Measurements from ENCODE around the gene CEBPE.

DNA sequence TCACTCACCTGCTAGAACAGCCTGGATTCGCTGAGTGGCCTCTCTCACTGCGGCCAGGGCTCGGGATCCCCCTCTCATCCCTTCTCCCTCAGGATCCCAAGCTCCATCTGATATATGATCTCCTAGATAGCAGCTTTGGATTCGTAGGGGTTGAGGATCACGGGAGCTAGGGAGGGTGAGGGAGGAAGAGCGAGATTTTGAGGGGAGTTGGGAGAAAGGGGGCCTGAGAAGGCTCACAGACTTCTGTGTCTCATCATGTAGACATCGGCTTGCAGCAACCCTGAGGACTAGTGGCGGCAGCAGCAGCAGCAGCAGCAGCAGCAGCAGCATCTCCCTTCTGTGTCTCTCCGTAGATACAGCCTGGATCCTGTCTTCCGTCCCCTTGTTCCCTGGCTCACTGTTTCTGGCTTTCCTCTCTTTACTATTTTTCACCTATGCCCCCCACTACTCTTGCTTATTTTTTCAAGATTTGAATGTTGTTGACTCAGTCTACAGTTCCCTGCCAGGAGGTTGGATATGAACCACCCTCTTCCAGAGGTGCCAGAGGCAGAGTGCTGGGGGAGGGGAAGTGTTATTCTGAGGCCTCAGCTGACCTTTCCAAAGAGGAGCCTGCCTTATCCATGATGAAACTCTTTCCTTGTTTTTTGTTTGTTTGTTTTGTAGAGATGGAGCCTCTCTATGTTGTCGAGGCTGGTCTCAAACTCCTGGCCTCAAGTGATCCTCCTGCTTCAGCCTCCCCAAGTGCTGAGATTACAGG is 14.3 kb downstream of the CEBPE start, which contains the start of gene CIROP:
- TF ChIP-seq, protein P1, sequence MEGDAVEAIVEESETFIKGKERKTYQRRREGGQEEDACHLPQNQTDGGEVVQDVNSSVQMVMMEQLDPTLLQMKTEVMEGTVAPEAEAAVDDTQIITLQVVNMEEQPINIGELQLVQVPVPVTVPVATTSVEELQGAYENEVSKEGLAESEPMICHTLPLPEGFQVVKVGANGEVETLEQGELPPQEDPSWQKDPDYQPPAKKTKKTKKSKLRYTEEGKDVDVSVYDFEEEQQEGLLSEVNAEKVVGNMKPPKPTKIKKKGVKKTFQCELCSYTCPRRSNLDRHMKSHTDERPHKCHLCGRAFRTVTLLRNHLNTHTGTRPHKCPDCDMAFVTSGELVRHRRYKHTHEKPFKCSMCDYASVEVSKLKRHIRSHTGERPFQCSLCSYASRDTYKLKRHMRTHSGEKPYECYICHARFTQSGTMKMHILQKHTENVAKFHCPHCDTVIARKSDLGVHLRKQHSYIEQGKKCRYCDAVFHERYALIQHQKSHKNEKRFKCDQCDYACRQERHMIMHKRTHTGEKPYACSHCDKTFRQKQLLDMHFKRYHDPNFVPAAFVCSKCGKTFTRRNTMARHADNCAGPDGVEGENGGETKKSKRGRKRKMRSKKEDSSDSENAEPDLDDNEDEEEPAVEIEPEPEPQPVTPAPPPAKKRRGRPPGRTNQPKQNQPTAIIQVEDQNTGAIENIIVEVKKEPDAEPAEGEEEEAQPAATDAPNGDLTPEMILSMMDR (IDR thresholded peaks at IDR 0.05): no peak
- TF ChIP-seq POLR2A (IDR thresholded peaks at IDR 0.05): no peak
